ENCODE results near the gene SLC44A5. TPM values are rescaled to one million over a fixed set of nuclear protein-coding genes. Genes with fewer than 3 reads are reported as not detected.
"Not testable (repeated sequence)": the region's sequence is repeated elsewhere in the genome, so short reads cannot be mapped to it uniquely, and the experiment has no call there.

Gene SLC44A5
- total RNA-seq, 1 donor = under 0.01 TPM

DNA sequence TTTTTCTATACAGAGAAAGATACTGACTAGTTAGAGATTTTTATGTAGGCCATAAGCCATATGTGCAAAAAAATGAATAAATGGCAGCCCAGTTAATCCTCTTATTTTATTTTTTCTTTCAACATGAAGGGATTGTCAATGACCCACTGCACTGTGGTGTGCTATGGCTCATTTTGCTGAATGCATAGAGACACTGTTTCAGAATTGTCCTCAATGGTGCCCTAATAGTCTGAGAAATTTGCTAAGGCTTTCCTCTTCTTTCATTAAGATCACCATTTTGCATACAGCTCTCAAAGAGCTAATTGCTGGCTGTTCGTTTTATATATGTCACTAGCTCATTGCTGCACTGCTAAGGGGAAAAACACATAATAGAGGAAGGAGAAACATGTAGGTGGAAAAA is 189.5 kb downstream of the SLC44A5 start:
- TF ChIP-seq, protein P1, sequence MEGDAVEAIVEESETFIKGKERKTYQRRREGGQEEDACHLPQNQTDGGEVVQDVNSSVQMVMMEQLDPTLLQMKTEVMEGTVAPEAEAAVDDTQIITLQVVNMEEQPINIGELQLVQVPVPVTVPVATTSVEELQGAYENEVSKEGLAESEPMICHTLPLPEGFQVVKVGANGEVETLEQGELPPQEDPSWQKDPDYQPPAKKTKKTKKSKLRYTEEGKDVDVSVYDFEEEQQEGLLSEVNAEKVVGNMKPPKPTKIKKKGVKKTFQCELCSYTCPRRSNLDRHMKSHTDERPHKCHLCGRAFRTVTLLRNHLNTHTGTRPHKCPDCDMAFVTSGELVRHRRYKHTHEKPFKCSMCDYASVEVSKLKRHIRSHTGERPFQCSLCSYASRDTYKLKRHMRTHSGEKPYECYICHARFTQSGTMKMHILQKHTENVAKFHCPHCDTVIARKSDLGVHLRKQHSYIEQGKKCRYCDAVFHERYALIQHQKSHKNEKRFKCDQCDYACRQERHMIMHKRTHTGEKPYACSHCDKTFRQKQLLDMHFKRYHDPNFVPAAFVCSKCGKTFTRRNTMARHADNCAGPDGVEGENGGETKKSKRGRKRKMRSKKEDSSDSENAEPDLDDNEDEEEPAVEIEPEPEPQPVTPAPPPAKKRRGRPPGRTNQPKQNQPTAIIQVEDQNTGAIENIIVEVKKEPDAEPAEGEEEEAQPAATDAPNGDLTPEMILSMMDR (IDR thresholded peaks at IDR 0.05; ENCODE audit: insufficient read depth, low read depth, low read length) = no peak
- no peak overlapping the region for H3K4me3 ChIP-seq (ENCODE audit: low read depth, low read length)
- DNase-seq (ENCODE audit: low read depth) = no peak

DNA sequence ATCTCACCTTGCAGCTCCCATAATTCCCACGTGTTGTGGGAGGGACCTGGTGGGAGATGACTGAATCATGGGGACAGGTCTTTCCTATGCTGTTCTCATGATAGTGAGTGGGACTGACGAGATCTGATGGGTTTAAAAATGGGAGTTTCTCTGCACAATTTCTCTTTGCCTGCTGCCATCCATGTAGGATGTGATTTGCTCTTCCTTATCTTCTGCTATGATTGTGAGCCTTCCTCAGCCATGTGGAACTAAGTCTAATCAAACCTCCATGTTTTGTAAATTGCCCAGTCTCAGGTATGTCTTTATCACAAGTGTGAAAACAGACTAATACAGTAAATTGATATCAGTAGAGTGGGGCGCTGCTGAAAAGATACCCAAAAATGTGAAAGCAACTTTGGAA is 195.7 kb downstream of the SLC44A5 start:
- TF ChIP-seq, protein P1 (IDR thresholded peaks at IDR 0.05; ENCODE audit: insufficient read depth, low read depth, low read length) = no peak
- DNase-seq (ENCODE audit: low read depth) = no peak

DNA sequence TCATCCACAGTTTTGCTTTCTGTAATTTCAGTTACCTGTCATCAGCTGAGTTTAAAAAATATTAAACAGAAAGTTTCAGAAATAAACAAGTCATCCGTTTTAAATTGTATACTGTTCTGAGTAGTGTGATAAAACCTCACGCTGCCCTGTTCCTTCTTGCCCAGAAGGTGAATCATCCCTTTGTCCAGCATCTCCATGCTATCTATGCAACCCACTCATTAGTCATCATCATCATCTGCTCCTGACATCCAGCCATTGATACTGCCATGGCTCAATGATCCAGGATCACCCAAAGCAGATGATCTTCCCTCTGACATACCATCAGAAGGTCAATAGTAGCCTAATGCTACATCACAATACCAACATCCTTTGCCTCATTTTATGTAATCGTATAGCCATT is 198.3 kb downstream of the SLC44A5 start:
- TF ChIP-seq, protein P1 (IDR thresholded peaks at IDR 0.05; ENCODE audit: insufficient read depth, low read depth, low read length) = no peak
- H3K4me3 ChIP-seq (ENCODE audit: low read depth, low read length) = no peak overlapping the region
- no peak for DNase-seq (ENCODE audit: low read depth)

More for the DNA sequence above, 195.7 kb downstream of the SLC44A5 start:
- H3K4me3 ChIP-seq (ENCODE audit: low read depth, low read length) = no peak overlapping the region

DNA sequence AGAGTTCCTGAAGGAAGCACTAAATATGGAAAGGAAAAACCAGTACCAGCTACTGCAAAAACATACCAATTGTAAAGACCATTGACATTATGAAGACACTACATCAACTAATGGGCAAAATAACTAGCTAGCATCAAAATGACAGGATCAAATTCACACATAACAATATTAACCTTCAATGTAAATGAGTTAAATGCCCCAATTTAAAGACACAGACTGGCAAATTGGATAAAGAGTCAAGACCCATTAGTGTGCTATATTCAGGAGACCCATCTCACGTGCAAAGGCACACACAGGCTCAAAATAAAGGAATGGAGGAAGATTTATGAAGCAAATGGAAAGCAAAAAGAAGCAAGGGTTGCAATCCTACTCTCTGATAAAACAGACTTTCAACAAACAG is 206.2 kb downstream of the SLC44A5 start:
- H3K4me3 ChIP-seq (ENCODE audit: low read depth, low read length); DNase-seq (ENCODE audit: low read depth): not testable (repeated sequence)

DNA sequence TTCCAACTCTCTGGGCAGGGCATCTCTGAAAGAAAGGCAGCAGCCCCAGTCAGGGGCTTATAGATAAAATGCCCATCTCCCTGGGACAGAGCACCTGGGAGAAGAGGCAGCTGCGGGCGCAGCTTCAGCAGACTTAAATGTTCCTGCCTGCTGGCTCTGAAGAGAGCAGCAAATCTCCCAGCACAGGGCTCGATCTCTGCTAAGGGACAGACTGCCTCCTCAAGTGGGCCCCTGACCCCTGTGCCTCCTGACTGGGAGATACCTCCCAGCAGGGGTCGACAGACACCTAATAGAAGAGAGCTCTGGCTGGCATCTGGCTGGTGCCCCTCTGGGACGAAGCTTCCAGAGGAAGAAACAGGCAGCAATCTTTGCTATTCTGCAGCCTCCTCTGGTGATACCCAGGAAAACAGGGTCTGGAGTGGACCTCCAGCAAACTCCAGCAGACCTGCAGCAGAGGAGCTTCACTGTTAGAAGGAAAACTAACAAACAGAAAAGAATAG is 207.7 kb downstream of the SLC44A5 start:
- not testable (repeated sequence) for DNase-seq (ENCODE audit: low read depth); H3K4me3 ChIP-seq (ENCODE audit: low read depth, low read length)

DNA sequence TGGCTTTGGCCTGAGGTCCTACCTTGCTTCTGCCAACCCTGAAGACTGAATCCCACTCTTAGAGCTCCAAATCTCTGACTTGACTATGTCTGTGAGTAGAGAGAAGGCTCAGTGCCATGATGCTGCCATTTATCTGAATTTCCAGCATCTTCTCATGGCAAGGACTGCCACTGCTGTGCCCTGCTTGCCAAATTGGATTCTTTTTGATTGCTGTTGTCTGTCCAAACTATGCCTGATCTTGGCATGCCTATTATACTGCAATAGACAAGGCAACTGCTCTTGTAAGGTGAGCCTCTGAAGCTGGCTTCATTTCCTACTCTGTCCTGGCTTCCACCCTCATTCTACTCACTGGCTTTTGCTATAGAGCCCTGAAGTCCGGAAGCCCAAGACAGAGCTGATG is 210.2 kb downstream of the SLC44A5 start:
- no peak overlapping the region for H3K4me3 ChIP-seq (ENCODE audit: low read depth, low read length)
- TF ChIP-seq, protein P1 (IDR thresholded peaks at IDR 0.05; ENCODE audit: insufficient read depth, low read depth, low read length) = no peak
- no peak for DNase-seq (ENCODE audit: low read depth)

DNA sequence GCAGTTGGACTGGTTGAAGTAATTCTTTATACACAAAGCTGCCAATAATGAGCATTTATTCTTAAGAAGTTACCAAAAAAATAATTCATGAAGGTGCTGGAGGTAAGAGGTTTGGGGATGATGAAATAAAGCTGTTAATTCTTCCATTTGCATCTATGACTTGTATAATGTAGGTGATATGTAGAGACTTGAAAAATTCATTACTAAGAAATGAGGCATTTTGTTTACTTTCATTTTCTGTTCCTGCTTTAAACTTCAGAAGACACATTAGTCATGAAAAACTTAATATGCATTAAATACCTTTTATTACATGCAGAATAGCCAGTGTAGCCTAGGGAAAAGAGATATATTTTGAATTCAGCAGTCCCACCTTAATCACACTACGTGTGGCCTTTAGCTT is 214.2 kb downstream of the SLC44A5 start:
- TF ChIP-seq, protein P1 (IDR thresholded peaks at IDR 0.05; ENCODE audit: insufficient read depth, low read depth, low read length) = no peak
- H3K4me3 ChIP-seq (ENCODE audit: low read depth, low read length) = no peak overlapping the region
- DNase-seq (ENCODE audit: low read depth) = no peak

DNA sequence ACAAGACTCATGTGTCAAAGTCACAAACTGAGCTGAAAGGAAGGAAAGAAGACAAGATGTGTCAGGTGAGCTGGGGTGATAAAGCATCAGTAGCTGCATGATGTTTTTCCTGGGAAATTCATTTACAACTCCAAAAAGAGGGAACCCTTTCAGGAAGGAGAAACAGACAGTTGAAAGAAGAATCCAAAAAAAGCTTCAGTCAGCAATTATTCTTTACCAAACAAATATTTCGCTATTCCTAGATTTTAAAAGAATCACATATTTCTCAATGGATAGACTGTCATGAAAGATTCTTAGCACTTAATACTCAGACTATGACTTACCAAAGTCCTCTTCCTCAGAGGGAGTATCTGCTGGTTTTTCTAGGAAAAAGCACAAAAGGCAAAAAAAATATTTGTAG is 214.7 kb downstream of the SLC44A5 start:
- H3K4me3 ChIP-seq (ENCODE audit: low read depth, low read length) = no peak overlapping the region
- TF ChIP-seq, protein P1 (IDR thresholded peaks at IDR 0.05; ENCODE audit: insufficient read depth, low read depth, low read length) = no peak
- no peak for DNase-seq (ENCODE audit: low read depth)

Data from fibroblast of villous mesenchyme (primary cell).